CD8-positive, alpha-beta memory T cell (primary cell): ENCODE measurements around the gene ARID1B. TPM values are rescaled to one million over a fixed set of nuclear protein-coding genes. Genes with fewer than 3 reads are reported as not detected.

Source experiments
- CTCF ChIA-PET: fragments of 350-600 bp; sonication (Branson Sonifier 250); formaldehyde crosslinking; loops from one replicate; lab custom pipeline; 2021; ENCODE audit warnings: antibody characterized with exemption; lab: Charles Lee
- POLR2A ChIA-PET: fragments of 350-600 bp; sonication (Branson Sonifier 250); formaldehyde crosslinking; loops from one replicate; lab custom pipeline; 2021; ENCODE audit warnings: antibody characterized with exemption; lab: Charles Lee
- DNase-seq, 5 donors: peaks; one replicate each; pipeline versions ENCODE4 v3.0.0 to v3.0.0-alpha.2; 2020 to 2022; ENCODE audit warnings: mixed read lengths in 1 of 5
- H3K27ac ChIP-seq: one replicate; pipeline ENCODE4 v1.7.0; 2013; ENCODE audit warnings: low read depth, mild to moderate bottlenecking, low read length, moderate library complexity
- H3K27me3 ChIP-seq: 2 replicates; pipeline ENCODE4 v1.7.0; 2013; ENCODE audit warnings: low read length, mild to moderate bottlenecking; ENCODE audit not compliant: insufficient read depth, poor library complexity, severe bottlenecking
- H3K36me3 ChIP-seq: 2 replicates; pipeline ENCODE4 v1.7.0; 2013; ENCODE audit warnings: mild to moderate bottlenecking, low read length, moderate library complexity; ENCODE audit not compliant: insufficient read depth
- H3K4me1 ChIP-seq: 2 replicates; pipeline ENCODE4 v1.7.0; 2013; ENCODE audit warnings: mild to moderate bottlenecking, low read length, moderate library complexity; ENCODE audit not compliant: insufficient read depth
- H3K4me3 ChIP-seq: 2 replicates; pipeline ENCODE4 v1.7.0; 2013; ENCODE audit warnings: mild to moderate bottlenecking, low read length
- H3K9me3 ChIP-seq: 2 replicates; pipeline ENCODE4 v1.7.0; 2013; ENCODE audit warnings: mild to moderate bottlenecking, low read length
- H3K27ac Mint-ChIP-seq, 8 donors: one replicate each; pipeline ENCODE4 v1.8.0; 2020 to 2021; ENCODE audit warnings: mixed read lengths in 8 of 8, mild to moderate bottlenecking in 6 of 8, inconsistent platforms in 3 of 8, moderate library complexity in 3 of 8
- H3K27me3 Mint-ChIP-seq, 2 donors: one replicate each; pipeline ENCODE4 v1.8.0; 2020 to 2021; ENCODE audit warnings: mixed read lengths in 2 of 2, mild to moderate bottlenecking in 1 of 2, moderate library complexity in 1 of 2
- H3K36me3 Mint-ChIP-seq, 3 donors: one replicate each; pipeline ENCODE4 v1.8.0; 2020 to 2021; ENCODE audit warnings: mixed read lengths in 3 of 3, inconsistent platforms in 1 of 3, mild to moderate bottlenecking in 1 of 3
- H3K4me1 Mint-ChIP-seq, 3 donors: one replicate each; pipeline ENCODE4 v1.8.0; 2020 to 2021; ENCODE audit warnings: mixed read lengths in 3 of 3, inconsistent platforms in 1 of 3, mild to moderate bottlenecking in 1 of 3
- H3K4me3 Mint-ChIP-seq, 7 donors: one replicate each; pipeline ENCODE4 v1.8.0; 2020 to 2021; ENCODE audit warnings: mixed read lengths in 7 of 7, mild to moderate bottlenecking in 6 of 7, moderate library complexity in 4 of 7, inconsistent platforms in 2 of 7
- H3K9me3 Mint-ChIP-seq, 5 donors: one replicate each; pipeline ENCODE4 v1.8.0; 2020 to 2022; ENCODE audit warnings: mixed read lengths in 5 of 5, mild to moderate bottlenecking in 3 of 5, moderate library complexity in 2 of 5, inconsistent platforms in 1 of 5
- polyA plus RNA-seq: library from polyadenylated mRNA; unstranded; fragments of 300-500 nt; fragmentation: Illumina TruSeq; gene quantifications from one replicate; pipeline ENCODE4 v1.2.3, GENCODE V29; 2021
- total RNA-seq, 2 experiments: library from RNA; stranded (reverse); gene quantifications; one replicate each; pipeline ENCODE4 v1.2.3, GENCODE V29; 2021

ARID1B gene
- total and polyA plus RNA-seq, 3 experiments from 2014 or later = 19.1 to 57.9 (median 53.0) TPM

- Mint-ChIP-seq H3K4me3 (peak overlapping the region in 5 of 7 donors; percentile 20 to 56 (median 49)), H3K27ac (peak overlapping the region in 6 of 8 donors; percentile 5 to 56 (median 32)), H3K36me3 (peaks cover 0 to 9% (median 4%) of the 10 kb centered on the region in 3 donors), H3K9me3 (no peaks in the 10 kb centered on the region), H3K4me1 (peaks cover 88 to 95% (median 95%) of the 10 kb centered on the region in 3 donors), H3K27me3 (no peaks in the 10 kb centered on the region)
- ChIA-PET POLR2A (no interaction called here), CTCF (interaction anchor here (1.3 kb wide), 1 partner anchor 33 kb away, joined by 3 read pairs; the partner anchor contains the start of gene ARID1B)
- no peak for DNase-seq
- Histone ChIP-seq H3K27me3 (no peaks in the 10 kb centered on the region), H3K4me3 (no peak overlapping the region), H3K36me3 (no peaks in the 10 kb centered on the region), H3K27ac (no peak overlapping the region), H3K4me1 (peaks cover 62% of the 10 kb centered on the region), H3K9me3 (no peaks in the 10 kb centered on the region)
Observed at GRCh38 chr6:156809446-156810178, 32.4 kb downstream of the ARID1B start.

DNA sequence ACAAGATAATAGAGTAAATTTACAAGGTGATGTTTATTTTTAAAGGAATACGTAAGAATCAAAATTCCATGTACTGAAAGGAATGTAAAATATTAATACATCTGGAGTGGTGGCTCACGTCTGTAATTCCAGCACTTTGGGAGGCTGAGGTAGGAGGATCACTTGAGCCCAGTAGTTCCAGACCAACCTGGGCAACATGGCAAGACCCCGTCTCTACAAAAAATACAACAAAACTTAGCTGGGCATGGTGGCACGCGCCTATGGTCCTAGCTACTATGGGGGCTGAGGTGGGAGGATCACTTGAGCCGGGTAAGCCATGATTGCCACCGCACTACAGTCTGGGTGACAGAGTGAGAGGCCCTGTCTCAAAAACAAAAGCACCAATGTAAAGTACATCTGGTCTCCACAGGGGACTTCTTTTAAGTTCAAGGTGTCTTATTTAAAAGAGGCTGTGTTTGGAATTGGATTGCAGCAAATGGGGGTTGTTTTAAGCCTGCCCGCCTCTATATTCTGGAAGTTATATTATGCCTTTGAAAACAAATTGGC is 36.9 kb downstream of the ARID1B start:
- H3K4me3 Mint-ChIP-seq = peak overlapping the region in 2 of 7 donors; percentile 19 to 23
- no peaks in the 10 kb centered on the region for H3K36me3 ChIP-seq
- H3K27ac ChIP-seq = no peak overlapping the region
- H3K36me3 Mint-ChIP-seq = peaks cover 0 to 7% (median 4%) of the 10 kb centered on the region in 3 donors
- ChIA-PET POLR2A (no interaction called here), CTCF (no interaction called here)
- DNase-seq = no peak
- peaks cover 82% of the 10 kb centered on the region for H3K4me1 ChIP-seq
- no peaks in the 10 kb centered on the region for H3K9me3 Mint-ChIP-seq
- H3K4me3 ChIP-seq = no peak overlapping the region
- no peaks in the 10 kb centered on the region for H3K27me3 ChIP-seq
- no peaks in the 10 kb centered on the region for H3K9me3 ChIP-seq
- H3K4me1 Mint-ChIP-seq = peaks cover 84 to 94% (median 94%) of the 10 kb centered on the region in 3 donors
- no peaks in the 10 kb centered on the region for H3K27me3 Mint-ChIP-seq
- peak overlapping the region in 1 of 8 donors; percentile 66 for H3K27ac Mint-ChIP-seq

GRCh38 chr6:156816505-156816904 is 39.3 kb downstream of the ARID1B start:
- no peaks in the 10 kb centered on the region for H3K9me3 Mint-ChIP-seq
- no peak overlapping the region for H3K4me3 ChIP-seq
- H3K4me1 ChIP-seq = peaks cover 71% of the 10 kb centered on the region
- H3K36me3 ChIP-seq = no peaks in the 10 kb centered on the region
- ChIA-PET CTCF (no interaction called here), POLR2A (no interaction called here)
- peaks cover 80 to 92% (median 92%) of the 10 kb centered on the region in 3 donors for H3K4me1 Mint-ChIP-seq
- H3K27me3 ChIP-seq = no peaks in the 10 kb centered on the region
- H3K9me3 ChIP-seq = no peaks in the 10 kb centered on the region
- H3K27me3 Mint-ChIP-seq = no peaks in the 10 kb centered on the region
- peak overlapping the region in 5 of 8 donors; percentile 1 to 63 (median 17) for H3K27ac Mint-ChIP-seq
- H3K4me3 Mint-ChIP-seq = peak overlapping the region in 3 of 7 donors; percentile 21 to 28 (median 26)
- no peak for DNase-seq
- H3K36me3 Mint-ChIP-seq = peaks cover 0 to 4% (median 2%) of the 10 kb centered on the region in 3 donors
- H3K27ac ChIP-seq = no peak overlapping the region

DNA sequence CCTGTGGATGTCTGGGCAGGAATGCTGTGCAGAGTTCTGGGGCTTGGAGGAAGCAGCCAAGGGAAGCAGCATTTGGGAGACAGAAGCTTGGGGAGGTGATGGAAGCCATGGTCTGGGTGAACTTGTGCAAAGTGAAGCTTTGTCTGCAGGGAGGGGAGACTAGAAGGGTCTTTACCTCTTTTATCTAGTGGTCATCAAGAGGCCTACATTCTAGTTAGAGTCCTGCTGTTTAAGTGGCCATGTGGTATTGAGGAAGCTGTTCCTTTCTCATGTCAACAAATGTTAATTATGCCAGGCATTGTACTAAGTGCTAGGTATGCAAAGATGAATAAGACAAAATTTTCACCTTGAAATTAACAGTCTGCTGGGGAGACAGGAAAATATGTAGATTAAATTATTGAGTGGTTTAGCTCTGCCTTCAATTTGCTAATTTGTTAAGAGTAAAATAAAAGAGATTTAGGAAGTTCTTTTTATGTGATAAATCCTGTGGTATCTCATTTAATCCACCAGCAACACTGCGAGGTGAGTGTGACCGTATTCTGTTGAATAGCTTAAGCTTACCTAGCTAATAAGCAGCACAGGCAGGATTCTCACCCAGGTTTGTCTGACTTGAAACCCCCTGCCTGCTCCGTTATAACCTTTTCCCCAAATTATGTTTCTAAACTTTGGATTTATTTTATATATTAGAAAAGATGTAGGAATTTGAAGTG is 43.1 kb downstream of the ARID1B start:
- H3K4me3 Mint-ChIP-seq = peak overlapping the region in 2 of 7 donors; percentile 4 to 21
- POLR2A ChIA-PET = no interaction called here

DNA sequence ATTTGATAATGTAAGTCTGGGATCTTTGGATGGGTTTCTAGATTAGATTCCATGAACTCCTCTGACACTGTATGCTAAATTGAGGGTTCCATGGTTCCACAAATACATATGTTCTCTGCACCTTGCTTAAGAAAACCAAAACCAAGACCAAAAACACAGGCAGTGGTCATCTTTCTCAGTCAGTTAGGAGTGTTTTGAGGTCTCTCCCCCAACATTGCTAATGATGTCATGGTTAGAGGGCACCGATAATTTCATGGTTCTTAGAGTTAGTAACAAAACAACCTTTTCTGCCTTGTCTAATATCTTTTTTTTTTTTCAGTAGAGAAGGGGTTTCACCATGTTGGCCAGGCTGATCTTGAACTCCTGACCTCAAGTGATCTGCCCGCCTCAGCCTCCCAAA is 44.5 kb downstream of the ARID1B start:
- Mint-ChIP-seq H3K27me3 (no peaks in the 10 kb centered on the region), H3K4me1 (peaks cover 81 to 96% (median 93%) of the 10 kb centered on the region in 3 donors), H3K4me3 (peak overlapping the region in 2 of 7 donors; percentile 50 to 63), H3K27ac (peak overlapping the region in 1 of 8 donors; percentile 20), H3K9me3 (no peaks in the 10 kb centered on the region), H3K36me3 (peaks cover 0 to 6% (median 0%) of the 10 kb centered on the region in 3 donors)
- ChIA-PET CTCF (no interaction called here), POLR2A (no interaction called here)
- Histone ChIP-seq H3K36me3 (no peaks in the 10 kb centered on the region), H3K27me3 (no peaks in the 10 kb centered on the region), H3K9me3 (no peaks in the 10 kb centered on the region), H3K4me3 (no peak overlapping the region), H3K27ac (no peak overlapping the region), H3K4me1 (peaks cover 65% of the 10 kb centered on the region)
- DNase-seq = no peak

More for the DNA sequence above, 43.1 kb downstream of the ARID1B start:
- no peaks in the 10 kb centered on the region for H3K27me3 Mint-ChIP-seq
- H3K27me3 ChIP-seq = no peaks in the 10 kb centered on the region
- H3K4me3 ChIP-seq = no peak overlapping the region
- no peaks in the 10 kb centered on the region for H3K9me3 ChIP-seq
- H3K36me3 ChIP-seq = no peaks in the 10 kb centered on the region
- peak overlapping the region in 6 of 8 donors; percentile 4 to 88 (median 36) for H3K27ac Mint-ChIP-seq
- H3K4me1 Mint-ChIP-seq = peaks cover 81 to 96% (median 93%) of the 10 kb centered on the region in 3 donors
- CTCF ChIA-PET = interaction anchor here (1.2 kb wide), 1 partner anchor 9 kb away, joined by 3 read pairs; no protein-coding TSS in a partner anchor
- peaks cover 70% of the 10 kb centered on the region for H3K4me1 ChIP-seq
- peaks cover 0 to 5% (median 0%) of the 10 kb centered on the region in 3 donors for H3K36me3 Mint-ChIP-seq
- H3K27ac ChIP-seq = no peak overlapping the region
- DNase-seq = no peak
- no peaks in the 10 kb centered on the region for H3K9me3 Mint-ChIP-seq

DNA sequence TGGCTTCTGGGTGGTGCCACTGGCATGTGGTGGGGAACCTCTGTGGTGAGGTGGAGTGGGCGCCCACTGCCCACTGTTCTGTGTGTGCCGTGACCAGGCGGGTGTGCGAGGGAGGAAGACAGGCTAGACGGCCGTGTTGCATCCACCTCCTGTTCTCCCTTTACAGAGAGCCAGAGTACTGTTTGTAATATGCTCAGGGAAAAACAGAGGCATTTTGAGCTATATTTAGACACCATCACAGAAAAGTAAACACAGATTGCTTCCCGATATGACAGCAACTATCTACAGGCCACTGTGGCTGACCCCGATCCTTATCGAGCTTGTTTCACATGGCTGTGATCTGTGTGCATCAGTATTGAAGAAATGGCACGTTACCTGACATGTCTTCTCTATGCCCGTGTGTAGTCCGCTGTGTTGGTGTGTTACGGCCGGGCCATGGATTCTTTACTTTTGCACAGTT is 45.6 kb downstream of the ARID1B start:
- Mint-ChIP-seq H3K27me3 (no peaks in the 10 kb centered on the region), H3K4me1 (peaks cover 85 to 96% (median 96%) of the 10 kb centered on the region in 3 donors), H3K27ac (peak overlapping the region in 3 of 8 donors; percentile 48 to 77 (median 51)), H3K36me3 (peaks cover 0 to 10% (median 0%) of the 10 kb centered on the region in 3 donors), H3K4me3 (peak overlapping the region in 4 of 7 donors; percentile 54 to 65 (median 60)), H3K9me3 (no peaks in the 10 kb centered on the region)
- no peak overlapping the region for H3K27ac ChIP-seq
- H3K27me3 ChIP-seq = no peaks in the 10 kb centered on the region
- no peaks in the 10 kb centered on the region for H3K36me3 ChIP-seq
- ChIA-PET POLR2A (no interaction called here), CTCF (no interaction called here)
- peaks cover 55% of the 10 kb centered on the region for H3K4me1 ChIP-seq
- no peaks in the 10 kb centered on the region for H3K9me3 ChIP-seq
- no peak for DNase-seq
- H3K4me3 ChIP-seq = no peak overlapping the region

GRCh38 chr6:156824142-156824541 is 47.0 kb downstream of the ARID1B start:
- H3K27ac ChIP-seq = no peak overlapping the region
- H3K9me3 Mint-ChIP-seq = no peaks in the 10 kb centered on the region
- H3K4me1 Mint-ChIP-seq = peaks cover 87 to 95% (median 95%) of the 10 kb centered on the region in 3 donors
- no peaks in the 10 kb centered on the region for H3K36me3 ChIP-seq
- H3K4me3 ChIP-seq = no peak overlapping the region
- no peak for DNase-seq
- peaks cover 0 to 17% (median 0%) of the 10 kb centered on the region in 3 donors for H3K36me3 Mint-ChIP-seq
- no peaks in the 10 kb centered on the region for H3K27me3 ChIP-seq
- no peaks in the 10 kb centered on the region for H3K9me3 ChIP-seq
- ChIA-PET CTCF (no interaction called here), POLR2A (no interaction called here)
- peak overlapping the region in 3 of 7 donors; percentile 12 to 57 (median 36) for H3K4me3 Mint-ChIP-seq
- peak overlapping the region in 4 of 8 donors; percentile 10 to 62 (median 32) for H3K27ac Mint-ChIP-seq
- peaks cover 45% of the 10 kb centered on the region for H3K4me1 ChIP-seq
- H3K27me3 Mint-ChIP-seq = no peaks in the 10 kb centered on the region
